ENCODE data around the gene ITPRID1.

DNA sequence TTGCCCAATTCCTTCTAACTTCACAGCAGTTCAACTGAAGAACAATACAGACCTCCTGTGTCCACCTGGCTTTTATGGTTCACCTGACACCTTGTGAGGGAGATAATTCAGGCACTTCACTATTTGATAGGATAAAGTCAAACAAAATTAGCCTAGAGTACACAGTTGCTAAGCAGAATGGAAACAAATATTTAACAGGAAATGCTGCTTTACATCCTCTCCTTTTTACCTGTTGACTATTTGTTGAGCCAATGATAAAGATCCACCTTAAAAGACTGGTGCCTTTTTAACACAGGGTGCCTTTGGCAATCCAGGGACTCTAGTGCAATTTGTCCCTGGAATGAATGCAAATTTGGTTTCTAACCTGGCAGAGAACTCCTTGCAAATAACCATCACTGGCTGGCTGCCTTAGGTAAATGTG lies 39.8 kb downstream of the ITPRID1 start:
- TF ChIP-seq POLR2A (IDR thresholded peaks at IDR 0.05) (no peak), POLR2AphosphoS5 (IDR thresholded peaks at IDR 0.05; ENCODE audit: insufficient read depth in 1 of 2, low read depth in 1 of 2) (no peak)
- TF ChIP-seq, protein P1, sequence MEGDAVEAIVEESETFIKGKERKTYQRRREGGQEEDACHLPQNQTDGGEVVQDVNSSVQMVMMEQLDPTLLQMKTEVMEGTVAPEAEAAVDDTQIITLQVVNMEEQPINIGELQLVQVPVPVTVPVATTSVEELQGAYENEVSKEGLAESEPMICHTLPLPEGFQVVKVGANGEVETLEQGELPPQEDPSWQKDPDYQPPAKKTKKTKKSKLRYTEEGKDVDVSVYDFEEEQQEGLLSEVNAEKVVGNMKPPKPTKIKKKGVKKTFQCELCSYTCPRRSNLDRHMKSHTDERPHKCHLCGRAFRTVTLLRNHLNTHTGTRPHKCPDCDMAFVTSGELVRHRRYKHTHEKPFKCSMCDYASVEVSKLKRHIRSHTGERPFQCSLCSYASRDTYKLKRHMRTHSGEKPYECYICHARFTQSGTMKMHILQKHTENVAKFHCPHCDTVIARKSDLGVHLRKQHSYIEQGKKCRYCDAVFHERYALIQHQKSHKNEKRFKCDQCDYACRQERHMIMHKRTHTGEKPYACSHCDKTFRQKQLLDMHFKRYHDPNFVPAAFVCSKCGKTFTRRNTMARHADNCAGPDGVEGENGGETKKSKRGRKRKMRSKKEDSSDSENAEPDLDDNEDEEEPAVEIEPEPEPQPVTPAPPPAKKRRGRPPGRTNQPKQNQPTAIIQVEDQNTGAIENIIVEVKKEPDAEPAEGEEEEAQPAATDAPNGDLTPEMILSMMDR (IDR thresholded peaks at IDR 0.05) = no peak

All from vagina (tissue), 2 donors.